NCI-H2171 (cell line): Measurements from ENCODE around the gene ATF6.

Experiments used
- DNase-seq: peaks from one replicate; lab custom pipeline; 2025; lab: John Stamatoyannopoulos, UW

The ATF6 gene

DNA sequence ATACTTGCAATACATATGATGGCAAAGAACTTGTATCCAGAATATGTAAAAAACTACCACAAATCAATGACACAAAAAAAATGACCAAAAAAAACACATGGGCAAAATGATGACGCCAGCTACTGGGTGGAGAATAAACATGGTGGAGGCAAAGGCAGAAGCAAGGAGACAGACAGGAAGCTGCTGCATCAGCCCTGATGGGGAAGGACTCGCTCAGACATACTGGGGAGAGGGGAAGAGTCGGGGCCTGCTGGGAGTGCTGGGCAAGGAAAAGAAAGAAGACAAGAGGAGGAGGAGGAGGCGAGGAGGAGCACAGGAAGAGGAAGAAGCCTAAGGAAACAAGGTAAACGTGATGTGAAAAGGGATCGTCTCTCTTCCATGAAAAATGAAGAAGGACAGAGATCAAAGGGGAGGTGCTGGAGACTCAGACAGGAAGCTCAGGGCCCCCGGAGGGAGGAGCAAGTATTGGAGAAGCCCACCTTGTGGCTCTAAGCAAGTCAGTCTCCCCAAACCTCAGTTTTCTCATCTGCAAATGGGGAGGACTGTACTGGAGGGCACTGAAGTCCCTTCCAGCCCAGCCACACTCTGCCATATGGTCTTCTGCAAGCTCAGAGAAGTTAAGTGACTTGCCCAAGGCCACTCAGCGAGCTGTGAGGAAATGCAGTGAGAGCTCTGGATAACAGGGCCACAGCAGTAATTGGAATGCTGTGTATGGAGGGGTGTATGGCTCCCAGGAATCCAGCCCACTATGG, 233.4 kb downstream of the ATF6 start:
- DNase-seq = no peak

DNA sequence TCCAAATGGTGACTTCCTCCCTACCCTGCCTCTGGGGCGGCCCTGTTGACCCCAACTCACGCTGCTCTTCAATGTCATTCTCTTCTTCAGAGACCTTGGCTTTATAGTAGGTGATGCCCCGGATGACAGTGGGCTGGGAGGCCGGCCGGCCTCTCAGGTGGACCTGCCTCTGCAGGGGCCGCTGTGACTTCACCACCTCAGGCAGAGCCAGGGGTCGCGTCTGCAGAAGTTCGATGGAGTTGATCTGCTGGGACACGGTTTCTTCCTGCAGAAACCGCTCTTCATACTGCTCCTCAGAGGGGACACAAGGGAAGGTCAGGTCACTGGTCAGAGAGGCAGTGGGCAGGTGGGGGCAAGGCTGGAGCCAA, 233.9 kb downstream of the ATF6 start:
- DNase-seq = no peak

DNA sequence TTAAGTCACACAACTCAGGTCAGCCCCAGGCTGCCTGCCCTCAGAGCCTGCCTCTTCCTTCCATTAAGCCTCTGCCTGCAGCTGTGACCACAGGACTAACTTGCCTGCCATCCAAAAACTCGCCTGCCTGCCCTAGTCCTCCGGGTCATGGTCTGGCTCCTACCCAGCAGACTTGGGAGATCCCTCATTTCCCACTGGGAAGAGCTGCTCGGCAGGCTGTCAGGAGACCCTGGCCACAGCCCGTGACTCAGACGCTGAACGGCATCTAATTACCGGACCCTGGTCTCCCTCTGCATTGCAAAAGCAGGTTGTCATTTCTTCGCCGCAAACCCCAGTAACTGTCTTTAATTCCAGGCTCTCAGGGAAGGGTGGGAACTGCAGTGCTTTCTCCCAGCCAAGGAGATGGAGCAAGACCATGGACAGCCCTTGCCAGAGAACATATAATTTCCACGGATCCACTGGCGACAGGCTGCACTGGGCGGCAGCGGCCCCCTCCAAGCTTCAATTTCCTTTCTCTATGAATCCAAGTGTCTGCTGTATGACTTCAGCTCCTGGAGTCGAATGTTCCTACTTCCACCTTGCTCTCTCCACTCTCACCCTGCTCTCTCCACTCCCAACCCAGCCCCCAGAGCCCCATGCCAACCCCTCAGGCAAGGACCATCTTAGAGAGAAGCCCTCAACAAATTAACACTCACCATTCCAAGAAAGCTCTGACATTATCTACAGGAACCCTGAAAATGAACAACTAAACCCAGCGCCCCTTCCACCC, 237.1 kb downstream of the ATF6 start:
- DNase-seq = no peak

DNA sequence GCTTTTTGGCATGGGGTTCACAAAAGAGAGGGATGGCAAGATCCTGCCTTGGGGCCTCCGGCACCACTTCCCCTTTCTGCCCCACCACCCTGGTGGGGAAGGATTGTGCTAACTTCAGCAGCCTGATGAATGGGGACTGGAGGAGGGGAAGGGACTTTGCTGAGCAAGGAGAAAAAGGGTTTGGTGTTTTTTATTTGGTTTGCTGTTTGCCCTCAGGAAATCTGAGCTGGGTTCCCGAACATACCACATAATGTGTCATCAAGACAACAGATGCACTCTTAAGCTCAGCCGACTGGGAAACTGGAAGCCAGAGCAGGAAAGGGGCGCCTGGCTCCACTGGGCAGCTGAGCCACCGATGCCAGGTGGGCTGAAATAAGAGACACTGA, 237.7 kb downstream of the ATF6 start:
- peak; percentile 77 for DNase-seq

DNA sequence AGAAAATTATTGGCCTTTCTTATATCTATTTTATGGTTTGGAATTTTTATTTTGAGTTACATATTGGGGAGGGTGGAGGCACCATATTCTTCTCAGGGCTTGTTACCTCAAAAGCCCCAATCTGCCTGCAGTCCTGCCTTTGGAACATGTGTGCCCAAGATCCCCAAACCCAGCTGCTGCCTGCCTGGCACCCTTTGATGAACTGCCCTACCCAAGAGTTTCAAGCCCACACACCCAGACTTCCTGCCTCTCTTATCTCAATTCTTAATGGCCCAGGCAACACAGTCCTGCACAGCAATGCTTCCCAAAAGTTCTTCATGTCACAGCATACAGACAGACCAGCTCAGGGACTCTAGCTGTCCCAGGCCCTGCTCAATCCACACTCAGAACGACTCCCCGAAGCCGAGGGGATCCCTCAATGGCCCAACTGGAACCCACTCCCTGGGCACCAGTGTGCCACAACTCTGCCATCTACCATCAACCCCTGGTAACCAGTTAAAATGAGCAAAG, 238.4 kb downstream of the ATF6 start:
- DNase-seq = no peak

DNA sequence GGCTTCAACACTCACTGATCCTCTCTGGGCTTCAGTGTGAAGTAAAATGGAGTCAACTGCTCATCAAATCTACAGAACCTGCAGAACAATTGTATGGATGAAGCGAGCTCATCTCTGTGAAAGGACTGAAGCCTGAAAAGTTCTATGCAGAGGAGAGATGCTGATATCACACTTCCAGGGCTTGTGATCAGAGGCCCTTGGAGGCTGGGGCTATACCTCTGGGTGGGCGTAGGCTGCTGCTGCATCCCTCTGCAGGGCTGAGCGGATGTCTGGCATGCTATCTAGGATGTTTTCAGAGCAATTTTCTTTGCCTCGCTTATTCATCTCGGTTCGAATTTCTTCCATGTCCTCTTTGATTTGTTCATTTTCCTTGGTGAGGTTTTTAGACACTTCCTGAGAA, 240.0 kb downstream of the ATF6 start:
- DNase-seq = no peak

DNA sequence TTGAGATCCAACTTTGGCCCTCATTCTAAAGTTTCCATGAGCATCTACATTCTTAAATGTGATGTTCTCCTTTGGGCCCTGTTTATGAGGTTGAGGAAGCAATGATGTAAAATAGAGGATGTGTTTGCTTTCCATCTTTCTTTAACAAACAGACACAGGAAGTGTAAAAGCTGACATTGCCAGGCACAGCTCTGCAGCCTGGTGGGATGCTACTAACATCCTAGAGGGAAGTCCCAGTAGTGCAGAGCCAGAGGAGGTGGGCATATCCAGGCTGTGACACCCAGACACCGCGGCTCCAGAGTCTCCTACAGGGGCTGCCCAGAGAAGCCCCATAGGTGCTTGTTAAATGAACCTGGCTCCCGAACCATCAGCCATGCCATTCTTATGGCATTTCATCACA, 241.3 kb downstream of the ATF6 start:
- DNase-seq = no peak

DNA sequence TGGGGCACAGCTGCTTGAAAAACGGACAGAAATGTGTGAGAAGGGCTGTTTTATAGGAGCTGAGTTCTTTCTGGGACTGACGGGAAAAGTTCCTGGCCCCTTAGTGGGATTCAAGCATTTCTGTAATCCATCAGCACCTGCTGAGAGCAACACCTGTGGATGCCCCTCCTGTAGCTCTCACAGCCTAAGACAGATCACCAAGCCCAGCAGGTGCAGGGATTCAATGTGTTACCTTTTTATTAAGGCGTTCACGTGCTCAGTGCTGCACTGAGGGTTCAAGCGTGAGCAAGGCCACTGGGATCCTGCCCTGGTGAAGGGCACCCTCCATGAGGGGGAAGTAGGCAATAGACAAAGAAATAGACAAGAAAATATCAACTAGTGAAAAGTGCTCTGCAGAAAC, 242.7 kb downstream of the ATF6 start:
- no peak for DNase-seq

DNA sequence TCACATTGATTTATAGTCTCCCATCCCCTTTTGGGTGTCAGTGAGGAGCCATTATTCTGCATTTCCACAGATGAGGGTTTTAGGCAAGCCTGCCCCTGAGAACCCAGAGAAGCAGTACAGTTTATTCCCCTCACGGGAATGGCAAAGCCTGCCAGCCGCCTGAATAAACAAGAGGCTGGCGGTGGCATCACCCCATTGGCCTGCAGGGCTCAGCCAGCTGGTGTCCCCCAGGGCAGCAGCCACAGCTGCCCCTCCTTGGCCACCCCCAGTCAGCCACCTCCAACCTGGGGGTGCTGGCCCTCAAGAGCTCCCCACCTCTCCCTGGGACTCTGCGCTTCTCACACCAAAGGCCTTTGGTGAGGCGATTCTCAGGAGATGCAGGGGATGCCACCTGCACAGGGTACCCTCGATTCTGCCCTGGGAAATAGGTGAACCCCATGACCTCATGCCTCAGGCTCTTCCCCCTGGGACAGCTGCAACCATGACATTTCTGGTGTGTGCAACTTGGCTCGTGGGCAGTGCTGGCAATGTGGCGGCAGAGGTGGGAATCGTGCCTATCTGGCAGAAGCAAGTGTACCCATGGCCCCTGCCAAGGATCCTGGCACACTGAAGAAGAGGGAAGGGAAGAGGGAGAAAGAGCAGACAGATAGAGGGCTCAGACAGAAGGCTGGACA, 243.5 kb downstream of the ATF6 start:
- DNase-seq = no peak

DNA sequence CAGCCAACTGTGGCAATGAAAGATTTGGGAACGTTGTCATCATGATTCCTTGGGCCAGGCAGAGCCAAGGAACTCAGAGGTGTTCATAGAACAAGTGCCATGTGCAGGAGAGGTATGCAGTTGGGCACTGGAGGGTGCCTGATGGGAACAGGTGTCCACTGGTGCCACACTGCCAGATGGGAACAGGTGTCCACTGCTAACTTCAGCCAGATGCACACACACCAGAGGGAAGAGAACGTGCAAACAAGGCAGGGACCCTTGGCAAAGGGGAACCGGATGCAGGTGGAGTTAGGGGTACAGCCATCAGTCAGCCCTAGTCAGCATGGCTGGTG, 244.0 kb downstream of the ATF6 start:
- DNase-seq = no peak

DNA sequence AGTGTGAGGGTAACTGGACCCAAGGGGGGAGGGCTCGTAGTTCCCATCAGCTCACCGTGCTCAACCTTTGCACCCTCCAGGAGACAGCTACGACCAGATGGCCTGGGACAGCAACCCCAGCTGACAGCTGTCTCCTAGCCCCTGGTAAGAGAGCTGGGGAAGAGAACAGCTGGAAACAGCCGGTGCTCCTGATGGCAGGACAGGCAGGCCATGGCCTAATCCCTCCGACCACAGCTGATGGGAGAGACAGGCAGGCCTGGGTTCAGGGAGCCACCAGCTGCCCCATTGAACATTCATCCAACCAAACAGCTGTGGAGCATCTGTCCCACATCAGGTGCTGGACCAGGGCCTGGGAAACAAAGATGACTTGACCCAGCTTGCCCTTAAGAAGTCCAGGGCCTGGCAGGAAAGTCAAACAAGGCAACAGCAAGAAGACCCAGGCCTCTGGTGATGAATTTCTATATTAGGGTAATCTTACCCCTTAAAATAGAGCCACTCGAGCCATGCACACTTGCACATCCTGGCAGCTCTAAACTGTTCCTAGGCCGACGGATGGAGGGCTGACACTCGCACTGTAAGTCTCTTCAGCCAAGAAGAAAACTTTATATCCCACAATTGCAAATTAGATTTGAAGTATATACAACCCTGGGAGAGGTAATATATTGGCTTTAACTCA, 245.4 kb downstream of the ATF6 start:
- DNase-seq = peak; percentile 33

DNA sequence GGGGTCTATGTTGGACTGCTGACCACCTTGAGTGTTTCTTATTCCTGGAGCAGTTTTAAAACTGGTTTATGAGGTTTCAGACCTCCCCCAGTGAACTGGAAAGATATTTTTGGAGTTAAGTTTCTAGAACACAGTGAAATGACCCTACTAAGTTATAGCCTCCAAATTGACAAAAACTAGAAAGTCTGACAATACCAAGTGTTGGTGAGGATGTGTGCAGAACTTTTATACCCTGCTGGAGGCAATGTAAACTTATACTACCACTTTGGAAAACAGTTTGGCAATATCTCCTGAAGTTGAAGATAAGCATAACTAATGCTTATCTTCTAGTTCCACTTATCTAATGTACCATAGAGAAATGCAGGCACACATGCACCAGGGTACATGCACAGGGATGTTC, 247.2 kb downstream of the ATF6 start:
- no peak for DNase-seq
